GM12878 (cell line): ENCODE data around the gene N4BP2L1. TPM values are rescaled to one million over a fixed set of nuclear protein-coding genes. Genes with fewer than 3 reads are reported as not detected.

Source experiments
- ATAC-seq: fragments of 200-7000 bp; cut with Tn5 transposase; 3 replicates; pipeline ENCODE4 v1.9.1; 2020; ENCODE audit warnings: mild to moderate bottlenecking, moderate library complexity
- BruUV-seq: library from RNA; stranded (reverse); fragments of 400-500 nt; replicated peaks from 2 replicates; lab custom pipeline; 2021; lab: Mats Ljungman, UMichigan
- CTCF ChIA-PET: fragments of 300-600 bp; sonication (Branson Sonifier 250); formaldehyde crosslinking; extraction: SDS; loops from one replicate; lab custom pipeline; 2021; ENCODE audit warnings: inconsistent platforms; lab: Yijun Ruan, JAX
- POLR2A ChIA-PET: fragments of 350-600 bp; formaldehyde crosslinking; extraction: SDS; loops from one replicate; lab custom pipeline; 2021; ENCODE audit warnings: inconsistent platforms; lab: Charles Lee
- RAD21 ChIA-PET: fragments of 300-600 bp; sonication (Branson Sonifier 250); formaldehyde crosslinking; loops from one replicate; lab custom pipeline; 2023; ENCODE audit warnings: antibody characterized with exemption; ENCODE audit not compliant: unreplicated experiment; lab: Charles Lee
- SMC1A ChIA-PET: fragments of 300-600 bp; sonication (Branson Sonifier 250); formaldehyde crosslinking; loops from one replicate; lab custom pipeline; 2023; ENCODE audit not compliant: unreplicated experiment, uncharacterized antibody; lab: Charles Lee
- DNase-seq: peaks from one replicate; pipeline ENCODE4 v3.0.0-alpha.2; 2011; ENCODE audit warnings: low read depth, low spot score
- FAIRE-seq: peaks from 3 replicates; lab custom pipeline; 2011; peaks lifted over from hg19 to GRCh38; lab: Jason Lieb, UNC
- H2AFZ ChIP-seq: 2 replicates; pipeline ENCODE4 v1.6.0; 2011; ENCODE audit warnings: low read depth, low read length, control low read depth; ENCODE audit not compliant: control insufficient read depth
- H3K27ac ChIP-seq: 2 replicates; pipeline ENCODE4 v1.5.1; 2011; ENCODE audit warnings: control low read depth; ENCODE audit not compliant: control insufficient read depth, insufficient read depth
- H3K27me3 ChIP-seq, 2 experiments: replicated peaks in 1 of 2; 2 replicates each; pipeline versions ENCODE4 v1.6.0 to v1.6.1; 2011; ENCODE audit warnings: low read length in 1 of 2; ENCODE audit not compliant: control insufficient read depth in 2 of 2, insufficient read depth in 2 of 2
- H3K36me3 ChIP-seq, 2 experiments: 2 replicates each; pipeline ENCODE4 v1.5.1; 2011; ENCODE audit warnings: low read length in 1 of 2; ENCODE audit not compliant: control insufficient read depth in 2 of 2, insufficient read depth in 2 of 2
- H3K4me1 ChIP-seq: 2 replicates; pipeline ENCODE4 v1.6.1; 2011; ENCODE audit warnings: mild to moderate bottlenecking, low read length, moderate library complexity, mixed read lengths; ENCODE audit not compliant: control insufficient read depth, insufficient read depth
- H3K4me2 ChIP-seq: 2 replicates; pipeline ENCODE4 v1.6.0; 2011; ENCODE audit warnings: control low read depth; ENCODE audit not compliant: control insufficient read depth, insufficient read depth
- H3K4me3 ChIP-seq: fragments of 200-600 bp; sonication (generic); 2 replicates; pipeline ENCODE4 v1.5.1; 2016
- H3K79me2 ChIP-seq: 2 replicates; pipeline ENCODE4 v1.6.0; 2011; ENCODE audit warnings: low read length; ENCODE audit not compliant: control insufficient read depth, insufficient read depth
- H3K9ac ChIP-seq: 2 replicates; pipeline ENCODE4 v1.8.0; 2011; ENCODE audit warnings: low read length, control low read depth, mixed read lengths; ENCODE audit not compliant: control insufficient read depth, insufficient read depth
- H3K9me3 ChIP-seq: replicated peaks from 3 replicates; pipeline ENCODE4 v1.5.1; 2011; ENCODE audit warnings: mild to moderate bottlenecking, low read length; ENCODE audit not compliant: control insufficient read depth, insufficient read depth
- H4K20me1 ChIP-seq: 2 replicates; pipeline ENCODE4 v1.6.0; 2011; ENCODE audit not compliant: control insufficient read depth, insufficient read depth
- ATF7 ChIP-seq: fragments of 450-650 bp; IDR thresholded peaks from 2 replicates; pipeline ENCODE4 v1.6.1; 2016; ENCODE audit warnings: low read depth, mild to moderate bottlenecking
- BCL11A ChIP-seq: IDR thresholded peaks from 2 replicates; pipeline ENCODE4 v1.6.1; 2011; ENCODE audit warnings: low read depth, low read length
- BMI1 ChIP-seq: fragments of 450-650 bp; IDR thresholded peaks from 2 replicates; pipeline ENCODE4 v1.6.1; 2016; ENCODE audit warnings: mild to moderate bottlenecking, moderate library complexity, borderline replicate concordance
- CHD2 ChIP-seq: IDR thresholded peaks from 2 replicates; pipeline ENCODE4 v1.6.1; 2011; ENCODE audit warnings: low read depth, low read length, improper control_type of control experiment, borderline replicate concordance
- CREM ChIP-seq: IDR thresholded peaks from 2 replicates; pipeline ENCODE4 v1.6.1; 2014; ENCODE audit warnings: antibody characterized with exemption, low read depth
- DPF2 ChIP-seq: fragments of 450-650 bp; IDR thresholded peaks from 2 replicates; pipeline ENCODE4 v1.6.1; 2017; ENCODE audit warnings: mild to moderate bottlenecking
- EP300 ChIP-seq, 2 experiments: fragments of 150-350 bp in 1 of 2; IDR thresholded peaks; 2 replicates each; pipeline ENCODE4 v1.6.1; 2011 to 2012; ENCODE audit warnings: low read depth in 2 of 2, low read length in 2 of 2, borderline replicate concordance in 1 of 2, improper control_type of control experiment in 1 of 2, inconsistent platforms in 1 of 2; ENCODE audit not compliant: control insufficient read depth in 1 of 2
- FOS ChIP-seq: IDR thresholded peaks from 3 replicates; pipeline ENCODE4 v1.6.1; 2011; ENCODE audit warnings: borderline replicate concordance; ENCODE audit not compliant: insufficient read length; ENCODE audit errors: extremely low read depth
- IKZF1 ChIP-seq: fragments of 450-650 bp; conservative IDR thresholded peaks from 2 replicates; pipeline ENCODE4 v1.6.1; 2017; ENCODE audit warnings: antibody characterized with exemption, mild to moderate bottlenecking
- IKZF2 ChIP-seq, 2 experiments: fragments of 450-650 bp; IDR thresholded peaks; 2 replicates each; pipeline ENCODE4 v1.6.1; 2017; ENCODE audit warnings: mild to moderate bottlenecking in 2 of 2, moderate library complexity in 2 of 2
- PML ChIP-seq: IDR thresholded peaks from 2 replicates; pipeline ENCODE4 v1.6.1; 2012; ENCODE audit warnings: low read length, inconsistent platforms
- POLR2A ChIP-seq: IDR thresholded peaks from 2 replicates; pipeline ENCODE4 v1.6.1; 2011; ENCODE audit warnings: low read depth, mild to moderate bottlenecking, low read length
- SP1 ChIP-seq: IDR thresholded peaks from one replicate; pipeline ENCODE4 v1.6.1; 2011; ENCODE audit warnings: low read depth, low read length
- SREBF1 ChIP-seq: IDR thresholded peaks from 2 replicates; pipeline ENCODE4 v1.6.1; 2012; ENCODE audit warnings: mild to moderate bottlenecking, low read length
- WRNIP1 ChIP-seq: IDR thresholded peaks from 2 replicates; pipeline ENCODE4 v1.6.1; 2011; ENCODE audit warnings: low read depth, low read length, improper control_type of control experiment, borderline replicate concordance
- YBX1 ChIP-seq: fragments of 450-650 bp; IDR thresholded peaks from 2 replicates; pipeline ENCODE4 v1.6.1; 2016; ENCODE audit warnings: antibody characterized with exemption
- ZNF384 ChIP-seq: IDR thresholded peaks from 2 replicates; pipeline ENCODE4 v1.6.1; 2012; ENCODE audit warnings: low read depth, mild to moderate bottlenecking, low read length, improper control_type of control experiment, borderline replicate concordance
- WGBS: methylation state at CpG from one replicate; pipeline ENCODE4 v1.1.6; 2016; ENCODE audit warnings: low lambda C conversion rate; ENCODE audit not compliant: insufficient replicate concordance, insufficient coverage; ENCODE audit errors: missing lambda C conversion rate; 5-methylcytosine and 5-hydroxymethylcytosine counted together
- in situ Hi-C: fragments of 300-500 bp; cut with MboI; formaldehyde crosslinking; loops from 9 replicates; pipeline ENCODE4 v1.14.3; 2018; ENCODE audit warnings: mixed read lengths
- intact Hi-C: fragments of 100-400 bp; cut with micrococcal nuclease; formaldehyde crosslinking; loops from one replicate; pipeline ENCODE4 v1.14.2; 2022; ENCODE audit not compliant: unreplicated experiment
- polyA plus RNA-seq, 11 experiments: library from polyadenylated mRNA; depleted of rRNA in 4 of 11; unstranded in 6 of 11; stranded (reverse) in 5 of 11; fragments of >200 nt; fragmentation: Nextera tagmentation in 4 of 11; fragmentation: Illumina TruSeq in 1 of 11; extraction: Ambion mirVana in 4 of 11; extraction: Trizol in 1 of 11; gene quantifications; 1 replicate in 1 of 11; 2 replicates in 10 of 11; pipeline versions ENCODE4 v1.2.1 to v1.2.3, GENCODE V29; 2011 to 2016; ENCODE audit warnings: inconsistent platforms in 2 of 11, missing spikeins in 2 of 11, low read depth in 1 of 11
- total RNA-seq, 4 experiments: library from RNA; depleted of rRNA in 3 of 4; stranded (reverse); fragments of >200 nt in 3 of 4; fragmentation: Illumina TruSeq in 1 of 4; extraction: Trizol in 1 of 4; gene quantifications; 2 replicates each; pipeline versions ENCODE4 v1.2.1 to v1.2.3, GENCODE V29; 2013 to 2021
- TF ChIP-seq, protein P1 (sequence below): IDR thresholded peaks from 2 replicates; pipeline ENCODE4 v1.6.1; 2011; ENCODE audit warnings: mild to moderate bottlenecking, low read depth, low read length, moderate library complexity; ENCODE audit not compliant: insufficient replicate concordance
- TF ChIP-seq, protein P2 (sequence below): IDR thresholded peaks from 2 replicates; pipeline ENCODE4 v1.6.1; 2011; ENCODE audit warnings: borderline replicate concordance, low read depth, mild to moderate bottlenecking, moderate library complexity, low read length; ENCODE audit not compliant: insufficient read depth, poor library complexity, severe bottlenecking
- TF ChIP-seq, protein P3 (sequence below): fragments of 450-650 bp; IDR thresholded peaks from 2 replicates; pipeline ENCODE4 v1.6.1; 2017; ENCODE audit warnings: mild to moderate bottlenecking, moderate library complexity

N4BP2L1 gene
- total and polyA plus RNA-seq, 10 of the 15 experiments (the other 5 are each of a cell fraction or from before 2014, with no cell fraction given): 3.3 to 42.5 (median 16.2) TPM

DNA sequence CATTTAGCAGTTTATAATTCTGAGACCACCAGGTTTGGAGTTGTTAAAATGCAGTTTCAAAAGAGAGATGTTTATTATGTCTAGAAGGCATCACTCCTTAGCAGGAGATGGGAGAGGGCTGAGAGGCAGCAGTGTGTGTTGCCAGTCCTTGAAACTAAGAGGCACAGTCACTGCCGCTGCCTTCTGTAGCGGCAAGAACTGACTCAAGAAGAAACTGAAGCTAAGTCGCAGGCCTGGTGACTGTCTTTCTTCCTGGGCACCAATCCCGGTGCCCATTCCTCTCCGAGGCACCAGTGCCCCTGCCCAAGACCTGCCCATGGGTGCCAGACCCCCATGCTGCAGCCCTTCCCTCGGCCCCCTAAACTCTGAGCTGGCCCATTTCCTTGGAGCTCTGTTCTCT is 20.1 kb downstream of the N4BP2L1 start:
- Histone ChIP-seq H3K27ac (peak overlapping the region; percentile 66), H3K36me3 (peaks cover 0 to 2% of the 10 kb centered on the region in 2 experiments; a peak in 1 of 4 replicates), H3K79me2 (no peaks in the 10 kb centered on the region), H3K27me3 (no peaks in the 10 kb centered on the region), H3K9ac (peak overlapping the region; percentile 67), H3K4me3 (peak overlapping the region; percentile 54), H3K4me2 (peak overlapping the region; percentile 80), H4K20me1 (no peaks in the 10 kb centered on the region), H2AFZ (peak overlapping the region; percentile 75), H3K4me1 (no peaks in the 10 kb centered on the region), H3K9me3 (no peaks in the 10 kb centered on the region)
- 2% methylated on average over 6 of the region's 6 CpGs for WGBS
- peak; percentile 56 for FAIRE-seq
- CTCF ChIA-PET: interaction anchor here (0.6 to 1.2 kb wide), 2 partner anchors 17 to 83 kb away, joined by 3 read pairs; no protein-coding TSS in a partner anchor
- RAD21 ChIA-PET: no interaction called here
- POLR2A ChIA-PET: interaction anchor here (0.6 kb wide), 1 partner anchor 147 kb away, joined by 3 read pairs; no protein-coding TSS in a partner anchor
- no peak for DNase-seq
- BruUV-seq: no TSS peak
- intact Hi-C loops (no loop called here), in situ Hi-C loops (no loop called here)
- ATAC-seq: peak; percentile 64
- SMC1A ChIA-PET: interaction anchor here (0.6 to 1.5 kb wide), 6 partner anchors 8 to 44 kb away, joined by 3 to 6 read pairs (median 3); partner anchors contain the start of gene N4BP2L1
- no peak for TF ChIP-seq SREBF1
- TF ChIP-seq CREM: peak; percentile 52; the same call in 1 of the 2 replicates
- TF ChIP-seq, protein P1, sequence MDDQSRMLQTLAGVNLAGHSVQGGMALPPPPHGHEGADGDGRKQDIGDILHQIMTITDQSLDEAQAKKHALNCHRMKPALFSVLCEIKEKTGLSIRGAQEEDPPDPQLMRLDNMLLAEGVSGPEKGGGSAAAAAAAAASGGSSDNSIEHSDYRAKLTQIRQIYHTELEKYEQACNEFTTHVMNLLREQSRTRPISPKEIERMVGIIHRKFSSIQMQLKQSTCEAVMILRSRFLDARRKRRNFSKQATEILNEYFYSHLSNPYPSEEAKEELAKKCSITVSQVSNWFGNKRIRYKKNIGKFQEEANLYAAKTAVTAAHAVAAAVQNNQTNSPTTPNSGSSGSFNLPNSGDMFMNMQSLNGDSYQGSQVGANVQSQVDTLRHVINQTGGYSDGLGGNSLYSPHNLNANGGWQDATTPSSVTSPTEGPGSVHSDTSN: no peak
- no peak for TF ChIP-seq BCL11A
- no peak for TF ChIP-seq CHD2
- no peak for TF ChIP-seq PML
- no peak for TF ChIP-seq DPF2
- TF ChIP-seq WRNIP1: no peak
- no peak for TF ChIP-seq ZNF384
- no peak for TF ChIP-seq IKZF2 (IDR thresholded peaks at IDR 0.05)
- TF ChIP-seq FOS: no peak
- no peak for TF ChIP-seq EP300 (IDR thresholded peaks at IDR 0.05; ENCODE audit: borderline replicate concordance in 1 of 2, control insufficient read depth in 1 of 2, low read depth in 2 of 2, low read length in 2 of 2)
- no peak for TF ChIP-seq YBX1
- TF ChIP-seq POLR2A: peak; percentile 60
- TF ChIP-seq SP1: no peak
- no peak for TF ChIP-seq IKZF1
- TF ChIP-seq ATF7: no peak
- TF ChIP-seq, protein P2, sequence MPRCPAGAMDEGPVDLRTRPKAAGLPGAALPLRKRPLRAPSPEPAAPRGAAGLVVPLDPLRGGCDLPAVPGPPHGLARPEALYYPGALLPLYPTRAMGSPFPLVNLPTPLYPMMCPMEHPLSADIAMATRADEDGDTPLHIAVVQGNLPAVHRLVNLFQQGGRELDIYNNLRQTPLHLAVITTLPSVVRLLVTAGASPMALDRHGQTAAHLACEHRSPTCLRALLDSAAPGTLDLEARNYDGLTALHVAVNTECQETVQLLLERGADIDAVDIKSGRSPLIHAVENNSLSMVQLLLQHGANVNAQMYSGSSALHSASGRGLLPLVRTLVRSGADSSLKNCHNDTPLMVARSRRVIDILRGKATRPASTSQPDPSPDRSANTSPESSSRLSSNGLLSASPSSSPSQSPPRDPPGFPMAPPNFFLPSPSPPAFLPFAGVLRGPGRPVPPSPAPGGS: no peak
- TF ChIP-seq, protein P3, sequence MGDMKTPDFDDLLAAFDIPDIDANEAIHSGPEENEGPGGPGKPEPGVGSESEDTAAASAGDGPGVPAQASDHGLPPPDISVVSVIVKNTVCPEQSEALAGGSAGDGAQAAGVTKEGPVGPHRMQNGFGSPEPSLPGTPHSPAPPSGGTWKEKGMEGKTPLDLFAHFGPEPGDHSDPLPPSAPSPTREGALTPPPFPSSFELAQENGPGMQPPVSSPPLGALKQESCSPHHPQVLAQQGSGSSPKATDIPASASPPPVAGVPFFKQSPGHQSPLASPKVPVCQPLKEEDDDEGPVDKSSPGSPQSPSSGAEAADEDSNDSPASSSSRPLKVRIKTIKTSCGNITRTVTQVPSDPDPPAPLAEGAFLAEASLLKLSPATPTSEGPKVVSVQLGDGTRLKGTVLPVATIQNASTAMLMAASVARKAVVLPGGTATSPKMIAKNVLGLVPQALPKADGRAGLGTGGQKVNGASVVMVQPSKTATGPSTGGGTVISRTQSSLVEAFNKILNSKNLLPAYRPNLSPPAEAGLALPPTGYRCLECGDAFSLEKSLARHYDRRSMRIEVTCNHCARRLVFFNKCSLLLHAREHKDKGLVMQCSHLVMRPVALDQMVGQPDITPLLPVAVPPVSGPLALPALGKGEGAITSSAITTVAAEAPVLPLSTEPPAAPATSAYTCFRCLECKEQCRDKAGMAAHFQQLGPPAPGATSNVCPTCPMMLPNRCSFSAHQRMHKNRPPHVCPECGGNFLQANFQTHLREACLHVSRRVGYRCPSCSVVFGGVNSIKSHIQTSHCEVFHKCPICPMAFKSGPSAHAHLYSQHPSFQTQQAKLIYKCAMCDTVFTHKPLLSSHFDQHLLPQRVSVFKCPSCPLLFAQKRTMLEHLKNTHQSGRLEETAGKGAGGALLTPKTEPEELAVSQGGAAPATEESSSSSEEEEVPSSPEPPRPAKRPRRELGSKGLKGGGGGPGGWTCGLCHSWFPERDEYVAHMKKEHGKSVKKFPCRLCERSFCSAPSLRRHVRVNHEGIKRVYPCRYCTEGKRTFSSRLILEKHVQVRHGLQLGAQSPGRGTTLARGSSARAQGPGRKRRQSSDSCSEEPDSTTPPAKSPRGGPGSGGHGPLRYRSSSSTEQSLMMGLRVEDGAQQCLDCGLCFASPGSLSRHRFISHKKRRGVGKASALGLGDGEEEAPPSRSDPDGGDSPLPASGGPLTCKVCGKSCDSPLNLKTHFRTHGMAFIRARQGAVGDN: no peak
- no peak for TF ChIP-seq BMI1
